Mesothelial cell of epicardium (in vitro differentiated cells): ENCODE results near the gene LRRC7. TPM values are rescaled to one million over a fixed set of nuclear protein-coding genes. Genes with fewer than 3 reads are reported as not detected.

ENCODE experiments used
- DNase-seq, 2 experiments: peaks; one replicate each; pipeline ENCODE4 v3.0.0; 2021; ENCODE audit warnings: low spot score in 2 of 2; ENCODE audit not compliant: unreplicated experiment in 2 of 2
- H3K27ac Mint-ChIP-seq: 2 replicates; pipeline ENCODE4 v1.8.0; 2021; ENCODE audit warnings: mixed read lengths
- H3K27me3 Mint-ChIP-seq: 2 replicates; pipeline ENCODE4 v1.8.0; 2021; ENCODE audit warnings: low read depth, mixed read lengths
- H3K36me3 Mint-ChIP-seq: 2 replicates; pipeline ENCODE4 v1.8.0; 2021; ENCODE audit warnings: mixed read lengths
- H3K4me1 Mint-ChIP-seq: 2 replicates; pipeline ENCODE4 v1.8.0; 2021; ENCODE audit warnings: mixed read lengths
- H3K4me3 Mint-ChIP-seq: 2 replicates; pipeline ENCODE4 v1.8.0; 2021; ENCODE audit warnings: mild to moderate bottlenecking, moderate library complexity, mixed read lengths
- H3K9me3 Mint-ChIP-seq: 2 replicates; pipeline ENCODE4 v1.8.0; 2021; ENCODE audit warnings: mixed read lengths
- total RNA-seq: library from RNA; stranded (reverse); gene quantifications from 3 replicates; pipeline ENCODE4 v1.2.1, GENCODE V29; 2021
- TF ChIP-seq, protein P1 (sequence below): fragments of 200-600 bp; sonication (generic); IDR thresholded peaks from one replicate; pipeline ENCODE4 v1.5.0; 2021; ENCODE audit warnings: antibody characterized with exemption; ENCODE audit not compliant: unreplicated experiment

The LRRC7 gene
- total RNA-seq, 1 donor from 2014 or later = 0.09 TPM

DNA sequence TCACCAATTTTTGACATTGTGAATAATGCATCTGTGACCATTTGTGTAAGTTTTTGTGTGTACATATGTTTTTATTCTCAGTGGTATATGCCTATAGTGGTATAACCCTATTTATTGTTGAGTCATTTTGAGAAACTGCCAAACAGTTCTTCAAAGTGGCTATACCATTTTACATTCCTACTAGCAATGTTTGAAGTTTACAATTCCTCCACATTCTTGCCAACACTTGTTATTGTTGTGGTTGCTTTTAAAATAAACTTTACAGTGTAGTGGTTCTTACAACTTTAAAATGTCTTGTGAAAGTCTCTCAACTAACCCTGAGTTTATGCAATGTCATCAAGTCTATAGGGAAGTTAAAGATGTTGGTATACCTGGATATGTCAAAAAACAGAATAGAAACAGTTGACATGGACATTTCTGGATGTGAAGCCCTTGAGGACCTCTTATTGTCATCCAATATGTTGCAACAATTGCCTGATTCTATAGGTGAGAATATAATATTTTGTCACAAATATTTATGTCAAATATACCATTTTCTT lies 418.2 kb downstream of the LRRC7 start:
- TF ChIP-seq, protein P1, sequence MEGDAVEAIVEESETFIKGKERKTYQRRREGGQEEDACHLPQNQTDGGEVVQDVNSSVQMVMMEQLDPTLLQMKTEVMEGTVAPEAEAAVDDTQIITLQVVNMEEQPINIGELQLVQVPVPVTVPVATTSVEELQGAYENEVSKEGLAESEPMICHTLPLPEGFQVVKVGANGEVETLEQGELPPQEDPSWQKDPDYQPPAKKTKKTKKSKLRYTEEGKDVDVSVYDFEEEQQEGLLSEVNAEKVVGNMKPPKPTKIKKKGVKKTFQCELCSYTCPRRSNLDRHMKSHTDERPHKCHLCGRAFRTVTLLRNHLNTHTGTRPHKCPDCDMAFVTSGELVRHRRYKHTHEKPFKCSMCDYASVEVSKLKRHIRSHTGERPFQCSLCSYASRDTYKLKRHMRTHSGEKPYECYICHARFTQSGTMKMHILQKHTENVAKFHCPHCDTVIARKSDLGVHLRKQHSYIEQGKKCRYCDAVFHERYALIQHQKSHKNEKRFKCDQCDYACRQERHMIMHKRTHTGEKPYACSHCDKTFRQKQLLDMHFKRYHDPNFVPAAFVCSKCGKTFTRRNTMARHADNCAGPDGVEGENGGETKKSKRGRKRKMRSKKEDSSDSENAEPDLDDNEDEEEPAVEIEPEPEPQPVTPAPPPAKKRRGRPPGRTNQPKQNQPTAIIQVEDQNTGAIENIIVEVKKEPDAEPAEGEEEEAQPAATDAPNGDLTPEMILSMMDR = no peak

DNA sequence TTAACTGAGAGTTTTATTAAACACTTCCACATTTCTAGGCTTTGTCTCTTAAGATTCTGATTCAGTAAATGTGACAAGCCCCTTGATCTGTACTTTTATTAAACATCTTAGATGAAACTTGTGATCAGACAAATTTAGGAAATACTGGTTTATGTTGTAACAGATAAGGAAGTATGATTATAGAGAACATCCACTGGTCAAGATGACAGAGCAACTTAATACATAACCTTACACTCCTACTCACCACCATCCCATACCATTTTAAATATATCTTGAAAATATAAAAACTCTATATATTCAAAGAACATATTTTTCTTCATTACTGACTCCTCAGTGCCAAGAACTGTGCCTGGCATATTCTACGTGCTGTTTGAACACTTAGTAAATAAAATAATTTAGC lies 420.2 kb downstream of the LRRC7 start:
- TF ChIP-seq, protein P1 = no peak
- no peaks in the 10 kb centered on the region for H3K4me1 Mint-ChIP-seq
- H3K9me3 Mint-ChIP-seq = no peaks in the 10 kb centered on the region
- peaks cover 25% of the 10 kb centered on the region for H3K27me3 Mint-ChIP-seq
- H3K4me3 Mint-ChIP-seq = no peak overlapping the region
- DNase-seq = no peak
- no peak overlapping the region for H3K27ac Mint-ChIP-seq
- H3K36me3 Mint-ChIP-seq = no peaks in the 10 kb centered on the region

More for the DNA sequence above, 418.2 kb downstream of the LRRC7 start:
- no peaks in the 10 kb centered on the region for H3K36me3 Mint-ChIP-seq
- H3K27ac Mint-ChIP-seq = no peak overlapping the region
- H3K9me3 Mint-ChIP-seq = no peaks in the 10 kb centered on the region
- peaks cover 38% of the 10 kb centered on the region for H3K27me3 Mint-ChIP-seq
- DNase-seq = no peak
- H3K4me1 Mint-ChIP-seq = no peaks in the 10 kb centered on the region
- H3K4me3 Mint-ChIP-seq = no peak overlapping the region

DNA sequence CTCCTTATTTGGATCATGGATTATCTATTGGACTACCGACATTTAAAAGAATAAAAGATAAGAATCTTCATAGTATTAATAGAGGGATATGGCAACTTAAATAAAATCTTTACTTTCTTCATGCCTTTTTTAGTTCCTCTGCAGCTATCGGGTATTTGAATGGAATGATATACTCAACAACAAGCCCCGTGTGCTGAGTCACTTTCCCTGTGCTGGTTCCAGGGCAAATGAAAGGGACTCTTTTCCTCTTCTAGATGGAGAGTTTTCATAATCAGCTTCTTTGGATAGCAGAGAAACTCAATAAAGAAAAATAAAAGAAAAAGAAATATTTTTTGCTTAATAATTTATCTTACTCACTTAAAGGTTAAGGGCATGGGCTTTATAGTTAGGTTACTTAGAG lies 423.9 kb downstream of the LRRC7 start:
- H3K27ac Mint-ChIP-seq = no peak overlapping the region
- no peaks in the 10 kb centered on the region for H3K36me3 Mint-ChIP-seq
- no peaks in the 10 kb centered on the region for H3K9me3 Mint-ChIP-seq
- H3K27me3 Mint-ChIP-seq = peaks cover 9% of the 10 kb centered on the region
- no peak overlapping the region for H3K4me3 Mint-ChIP-seq
- peaks cover 9% of the 10 kb centered on the region for H3K4me1 Mint-ChIP-seq
- no peak for DNase-seq
- TF ChIP-seq, protein P1 = no peak

DNA sequence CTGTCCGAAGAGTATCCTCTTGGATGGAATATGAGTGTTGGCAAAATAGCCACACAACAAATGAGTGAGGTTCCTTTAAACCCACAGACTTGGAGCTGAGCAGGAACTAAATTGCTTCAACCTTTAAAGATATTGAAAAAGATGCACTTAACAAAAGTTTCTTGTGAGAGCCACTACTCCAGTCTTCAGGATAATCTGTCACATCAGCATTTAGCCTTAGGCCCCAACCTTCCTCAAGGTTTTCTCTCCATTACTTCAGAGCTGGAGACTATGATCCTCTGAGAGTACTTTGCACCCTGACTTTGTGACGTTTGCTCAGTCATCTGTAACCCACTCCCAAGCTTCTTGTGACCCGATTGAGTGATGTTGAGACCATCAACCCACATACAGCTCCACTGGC lies 424.9 kb downstream of the LRRC7 start:
- Mint-ChIP-seq H3K9me3 (no peaks in the 10 kb centered on the region), H3K36me3 (no peaks in the 10 kb centered on the region), H3K27me3 (peaks cover 9% of the 10 kb centered on the region), H3K27ac (no peak overlapping the region), H3K4me1 (peaks cover 9% of the 10 kb centered on the region), H3K4me3 (no peak overlapping the region)
- TF ChIP-seq, protein P1 = no peak
- DNase-seq = no peak

DNA sequence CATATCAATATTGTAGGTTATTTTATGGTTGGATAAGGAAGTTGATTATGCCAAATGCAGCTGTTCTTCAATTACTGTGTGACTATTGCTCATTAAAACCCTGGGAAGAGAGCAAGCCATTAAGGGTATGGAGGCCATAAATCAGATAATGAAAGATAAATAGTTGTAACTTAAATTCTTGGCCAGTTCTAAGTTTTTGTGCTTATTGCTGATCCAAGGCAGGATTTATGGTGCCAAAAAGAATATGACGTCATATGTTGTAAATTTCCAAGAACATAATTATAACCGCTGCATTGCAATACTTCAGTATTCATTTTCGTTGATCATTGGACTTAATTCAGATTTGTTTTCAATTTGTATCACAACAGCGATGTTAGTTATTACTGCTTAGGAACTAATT lies 426.1 kb downstream of the LRRC7 start:
- Mint-ChIP-seq H3K4me1 (peaks cover 9% of the 10 kb centered on the region), H3K27me3 (peaks cover 3% of the 10 kb centered on the region), H3K27ac (no peak overlapping the region), H3K9me3 (no peaks in the 10 kb centered on the region), H3K4me3 (no peak overlapping the region), H3K36me3 (no peaks in the 10 kb centered on the region)
- TF ChIP-seq, protein P1 = no peak
- DNase-seq = no peak

DNA sequence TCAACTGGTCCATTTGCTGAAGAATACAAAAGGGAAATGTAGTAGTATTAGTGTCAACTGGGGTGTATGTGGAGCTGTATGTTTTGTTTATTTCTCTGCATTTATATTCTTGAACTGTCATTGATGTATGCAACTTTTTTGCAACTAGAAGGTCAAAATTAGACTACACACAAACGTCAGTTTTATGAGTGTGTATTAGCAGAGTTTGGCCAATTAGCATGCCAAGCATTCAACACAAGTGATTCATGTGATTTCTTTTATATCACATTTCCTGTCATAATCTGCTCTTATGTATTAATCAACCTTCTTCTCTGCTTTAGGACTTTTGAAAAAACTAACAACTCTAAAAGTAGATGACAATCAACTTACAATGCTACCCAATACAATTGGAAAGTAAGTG lies 426.5 kb downstream of the LRRC7 start:
- H3K4me3 Mint-ChIP-seq = no peak overlapping the region
- DNase-seq = no peak

More for the DNA sequence above, 426.5 kb downstream of the LRRC7 start:
- TF ChIP-seq, protein P1 = no peak
- Mint-ChIP-seq H3K4me1 (peaks cover 9% of the 10 kb centered on the region), H3K27ac (no peak overlapping the region), H3K36me3 (no peaks in the 10 kb centered on the region), H3K9me3 (no peaks in the 10 kb centered on the region), H3K27me3 (peaks cover 2% of the 10 kb centered on the region)
